ENCODE data around the gene NXPH4.
A peak's percentile ranks its signal among the peaks of the same experiment; 100 is the strongest.

NXPH4 gene

DNA sequence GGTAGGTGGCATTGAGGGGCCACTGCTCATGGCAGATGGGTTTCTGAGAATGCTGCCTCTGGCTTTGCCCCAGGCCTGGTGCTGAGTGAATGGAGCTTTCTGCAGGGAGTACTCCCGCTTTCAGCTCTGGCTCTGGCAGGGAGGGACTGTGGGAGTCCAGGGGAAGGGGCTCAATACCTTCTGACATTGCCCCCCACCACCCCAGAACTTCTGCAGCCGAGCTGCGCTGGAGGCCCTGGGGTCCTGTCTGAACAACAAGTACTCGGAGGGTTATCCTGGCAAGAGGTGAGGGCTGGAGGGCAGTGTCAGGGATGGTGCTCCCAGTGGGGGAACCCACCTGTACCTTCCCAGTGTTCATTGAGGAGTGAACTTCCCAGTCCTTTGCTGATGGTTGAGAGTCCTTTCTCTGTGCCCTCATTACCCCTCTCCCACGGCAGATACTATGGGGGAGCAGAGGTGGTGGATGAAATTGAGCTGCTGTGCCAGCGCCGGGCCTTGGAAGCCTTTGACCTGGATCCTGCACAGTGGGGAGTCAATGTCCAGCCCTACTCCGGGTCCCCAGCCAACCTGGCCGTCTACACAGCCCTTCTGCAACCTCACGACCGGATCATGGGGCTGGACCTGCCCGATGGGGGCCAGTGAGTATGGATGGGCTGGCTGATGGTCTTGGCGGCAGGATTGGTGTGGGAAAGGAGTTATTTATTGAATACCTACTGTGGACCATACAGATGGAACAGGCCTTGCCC is 14.9 kb downstream of the NXPH4 start:
- DNase-seq (ENCODE audit: low read depth in 2 of 2): no peak

DNA sequence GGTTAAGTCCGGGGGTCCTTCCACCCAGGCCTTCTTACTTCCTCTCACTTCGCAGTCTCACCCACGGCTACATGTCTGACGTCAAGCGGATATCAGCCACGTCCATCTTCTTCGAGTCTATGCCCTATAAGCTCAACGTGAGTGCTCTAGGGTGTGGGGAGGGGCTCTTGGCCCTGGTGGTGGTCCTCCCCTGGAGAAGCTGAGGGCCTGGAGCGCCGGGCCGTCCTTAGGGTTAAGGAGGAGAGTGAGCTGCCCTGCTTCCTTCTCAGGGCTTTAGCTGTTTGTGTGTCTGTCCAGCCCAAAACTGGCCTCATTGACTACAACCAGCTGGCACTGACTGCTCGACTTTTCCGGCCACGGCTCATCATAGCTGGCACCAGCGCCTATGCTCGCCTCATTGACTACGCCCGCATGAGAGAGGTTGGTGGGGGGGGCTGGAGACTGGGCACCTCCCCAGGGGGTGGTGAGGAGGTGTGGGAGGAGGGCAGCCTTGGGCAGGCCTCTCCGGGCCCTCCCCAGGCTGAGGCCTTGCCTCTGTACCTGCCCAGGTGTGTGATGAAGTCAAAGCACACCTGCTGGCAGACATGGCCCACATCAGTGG is 15.7 kb downstream of the NXPH4 start:
- no peak for DNase-seq (ENCODE audit: low read depth in 2 of 2)

DNA sequence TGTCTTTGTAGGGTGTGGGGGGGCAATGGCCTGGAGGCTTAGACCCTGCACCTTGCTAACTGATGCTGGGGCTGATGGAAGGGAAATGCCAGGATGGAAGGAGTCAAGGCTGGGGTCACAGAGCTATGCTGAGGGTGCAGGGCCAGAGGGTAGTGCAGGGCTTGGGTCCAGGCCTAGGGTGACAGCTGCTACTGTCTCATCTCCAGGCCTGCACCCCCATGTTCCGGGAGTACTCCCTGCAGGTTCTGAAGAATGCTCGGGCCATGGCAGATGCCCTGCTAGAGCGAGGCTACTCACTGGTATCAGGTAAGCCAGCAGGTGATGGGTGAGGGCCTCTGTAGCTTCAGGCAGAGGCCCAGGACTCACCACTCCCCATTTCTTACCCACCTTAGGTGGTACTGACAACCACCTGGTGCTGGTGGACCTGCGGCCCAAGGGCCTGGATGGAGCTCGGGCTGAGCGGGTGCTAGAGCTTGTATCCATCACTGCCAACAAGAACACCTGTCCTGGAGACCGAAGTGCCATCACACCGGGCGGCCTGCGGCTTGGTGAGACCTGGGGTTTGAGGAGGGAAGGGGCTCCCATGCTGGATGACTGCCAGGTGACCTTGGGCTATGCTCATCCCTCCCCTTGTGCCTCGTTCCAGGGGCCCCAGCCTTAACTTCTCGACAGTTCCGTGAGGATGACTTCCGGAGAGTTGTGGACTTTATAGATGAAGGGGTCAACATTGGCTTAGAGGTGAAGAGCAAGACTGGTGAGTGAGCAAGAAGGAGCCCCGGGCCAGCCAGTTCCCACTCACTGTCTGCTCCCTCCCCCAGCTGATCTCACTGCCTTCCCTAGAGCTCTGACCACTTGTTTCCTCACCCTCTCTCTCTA is 17.0 kb downstream of the NXPH4 start:
- no peak for DNase-seq (ENCODE audit: low read depth in 2 of 2)

DNA sequence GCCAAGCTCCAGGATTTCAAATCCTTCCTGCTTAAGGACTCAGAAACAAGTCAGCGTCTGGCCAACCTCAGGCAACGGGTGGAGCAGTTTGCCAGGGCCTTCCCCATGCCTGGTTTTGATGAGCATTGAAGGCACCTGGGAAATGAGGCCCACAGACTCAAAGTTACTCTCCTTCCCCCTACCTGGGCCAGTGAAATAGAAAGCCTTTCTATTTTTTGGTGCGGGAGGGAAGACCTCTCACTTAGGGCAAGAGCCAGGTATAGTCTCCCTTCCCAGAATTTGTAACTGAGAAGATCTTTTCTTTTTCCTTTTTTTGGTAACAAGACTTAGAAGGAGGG is 17.6 kb downstream of the NXPH4 start:
- DNase-seq (ENCODE audit: low read depth in 2 of 2): no peak

DNA sequence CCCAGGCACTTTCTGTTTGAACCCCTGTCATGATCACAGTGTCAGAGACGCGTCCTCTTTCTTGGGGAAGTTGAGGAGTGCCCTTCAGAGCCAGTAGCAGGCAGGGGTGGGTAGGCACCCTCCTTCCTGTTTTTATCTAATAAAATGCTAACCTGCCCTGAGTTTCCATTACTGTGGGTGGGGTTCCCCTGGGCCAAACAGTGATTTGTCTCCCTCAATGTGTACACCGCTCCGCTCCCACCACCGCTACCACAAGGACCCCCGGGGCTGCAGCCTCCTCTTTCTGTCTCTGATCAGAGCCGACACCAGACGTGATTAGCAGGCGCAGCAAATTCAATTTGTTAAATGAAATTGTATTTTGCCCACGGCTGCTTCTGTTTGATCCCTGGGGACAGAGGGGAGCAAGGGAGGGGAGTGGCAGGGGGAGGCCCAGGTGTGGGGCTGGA is 18.0 kb downstream of the NXPH4 start:
- DNase-seq (ENCODE audit: low read depth in 2 of 2): no peak

DNA sequence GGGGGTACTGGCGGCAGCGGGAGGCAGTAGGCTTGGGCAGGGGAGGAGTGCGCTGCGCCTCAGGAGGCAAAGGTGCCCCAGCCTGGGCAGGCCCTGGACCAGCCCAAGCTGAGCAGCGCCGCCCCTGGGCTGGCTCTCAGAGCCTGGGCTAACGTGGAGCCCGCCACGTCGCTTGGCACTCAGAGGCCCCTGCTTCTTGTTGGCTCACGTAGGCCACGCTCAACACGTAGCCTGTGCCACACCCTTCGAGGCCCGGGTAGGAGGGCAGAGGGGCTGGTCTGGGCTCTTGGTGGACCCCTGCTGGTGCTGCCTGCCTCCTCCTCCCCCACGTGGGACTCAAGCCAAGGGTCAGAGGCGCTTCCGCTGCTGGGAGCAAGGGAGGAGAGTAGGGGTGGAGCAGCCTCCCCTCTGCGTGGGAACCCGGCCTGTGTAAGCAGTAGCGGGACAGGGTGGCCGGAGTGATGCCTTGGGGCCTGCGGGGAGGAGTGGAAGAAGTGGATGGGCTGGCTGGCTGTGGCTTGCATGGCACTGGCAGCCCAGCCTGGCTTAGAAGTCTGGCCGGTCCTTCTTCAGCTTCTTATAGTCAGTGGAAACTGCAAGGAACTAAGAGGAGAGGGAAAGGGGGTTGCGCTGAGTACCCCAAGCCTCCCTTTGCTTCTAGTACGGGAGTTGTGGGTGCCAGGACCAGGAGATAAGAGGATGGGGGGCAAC is 18.6 kb downstream of the NXPH4 start:
- no peak for DNase-seq (ENCODE audit: low read depth in 2 of 2)

DNA sequence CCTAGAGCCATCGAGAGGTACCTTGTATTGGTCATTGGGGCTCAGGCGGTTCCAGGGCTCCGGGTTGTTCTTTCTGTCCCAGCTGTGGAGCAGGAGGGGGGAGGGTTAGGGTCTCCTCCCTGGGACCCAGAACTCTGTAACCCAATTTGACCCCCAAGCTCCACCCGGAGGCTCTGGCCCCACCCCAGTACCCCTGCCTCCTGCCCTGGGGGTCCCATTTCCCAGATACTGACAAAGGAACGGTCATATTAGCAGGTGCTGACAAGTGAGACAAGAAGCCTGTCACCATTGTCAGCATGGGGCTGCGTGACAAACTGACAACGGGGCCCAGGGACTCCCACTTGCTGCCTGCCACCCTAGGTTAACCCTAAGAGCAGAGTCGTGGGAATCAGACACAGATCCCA is 19.1 kb downstream of the NXPH4 start:
- DNase-seq (ENCODE audit: low read depth in 2 of 2): no peak

DNA sequence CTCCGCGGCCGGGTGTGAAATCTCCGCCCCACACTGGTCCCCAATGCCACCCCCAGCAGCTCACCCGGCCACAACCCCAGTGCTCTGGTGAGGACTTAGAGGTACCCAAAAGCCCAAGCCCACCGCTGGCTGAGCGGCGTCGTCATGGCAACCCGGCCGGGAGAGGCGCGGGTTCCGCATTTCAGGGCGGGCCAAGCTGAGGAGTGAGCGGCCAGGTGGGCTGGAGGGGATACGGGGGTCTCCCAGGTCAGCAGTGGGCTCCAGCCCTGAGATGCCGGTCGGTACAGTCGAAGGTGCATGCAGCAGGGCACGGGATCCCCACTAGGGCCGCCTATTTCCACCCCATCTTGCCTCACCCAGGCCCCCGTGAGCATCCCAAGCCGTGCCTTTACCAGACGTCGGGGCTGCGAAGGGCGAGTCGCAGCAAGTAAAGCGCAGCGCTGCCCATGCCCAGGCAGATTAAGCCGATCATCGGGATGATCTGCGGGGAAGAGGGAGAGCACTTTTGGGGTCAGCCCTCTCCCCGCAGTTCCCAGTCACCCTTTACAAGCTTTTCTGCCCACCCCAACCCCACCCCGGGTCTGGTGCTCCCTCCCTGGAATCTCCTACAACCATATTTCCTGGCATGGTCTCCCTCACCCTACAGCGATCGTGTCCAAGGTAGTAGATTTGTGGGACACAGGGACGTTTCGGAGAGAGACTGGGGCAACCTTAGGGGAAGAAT is 19.8 kb downstream of the NXPH4 start:
- no peak for DNase-seq (ENCODE audit: low read depth in 2 of 2)

DNA sequence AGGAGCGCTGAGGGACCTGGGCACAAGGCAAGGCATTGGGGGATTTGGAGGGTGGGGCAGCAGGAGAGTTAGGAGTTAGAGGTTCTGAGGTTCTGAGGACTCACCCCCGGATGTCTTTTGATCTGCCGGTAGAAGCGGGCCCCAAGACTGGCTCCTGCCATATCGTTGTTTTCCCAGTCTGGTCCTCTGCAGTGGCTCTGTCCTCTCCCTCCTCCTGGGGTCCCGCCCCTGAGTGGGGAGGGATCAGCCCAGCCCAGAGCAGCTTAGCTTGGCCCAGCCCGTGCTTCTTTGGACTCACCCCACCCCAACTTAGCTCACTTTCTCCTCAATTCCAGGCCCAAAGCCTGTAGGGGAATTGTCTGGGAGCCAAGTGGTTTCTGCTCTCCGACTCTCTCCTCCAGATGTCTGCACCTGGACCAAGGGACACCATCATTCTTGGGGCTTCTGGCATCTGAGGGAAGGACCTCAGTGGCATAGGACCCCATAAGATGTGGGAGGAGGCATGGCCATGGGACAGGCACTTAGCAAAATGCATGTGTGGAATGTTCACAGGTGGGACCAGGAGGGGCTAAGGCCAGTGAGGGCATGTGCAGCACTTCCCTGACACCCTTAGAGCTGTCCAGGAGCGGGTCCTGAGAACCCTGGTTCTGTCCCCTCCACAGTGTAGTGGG is 20.5 kb downstream of the NXPH4 start:
- no peak for DNase-seq (ENCODE audit: low read depth in 2 of 2)

DNA sequence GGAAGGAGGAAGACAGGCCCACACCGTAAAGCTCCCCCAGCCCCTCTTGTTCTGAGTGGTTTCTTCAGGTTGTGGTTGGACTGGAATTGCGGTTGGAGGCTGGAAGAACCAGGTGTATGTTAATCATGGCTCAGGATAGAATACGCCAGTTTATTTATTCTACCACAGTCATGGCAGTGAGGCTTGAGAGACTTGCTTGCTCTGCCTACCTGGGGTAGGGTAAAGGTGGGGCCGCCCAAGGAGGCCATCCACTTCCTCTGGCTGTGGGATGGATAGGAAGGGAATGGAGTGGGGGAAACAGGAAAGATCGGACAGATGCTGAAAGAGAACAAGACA is 21.0 kb downstream of the NXPH4 start:
- DNase-seq (ENCODE audit: low read depth in 2 of 2): no peak

DNA sequence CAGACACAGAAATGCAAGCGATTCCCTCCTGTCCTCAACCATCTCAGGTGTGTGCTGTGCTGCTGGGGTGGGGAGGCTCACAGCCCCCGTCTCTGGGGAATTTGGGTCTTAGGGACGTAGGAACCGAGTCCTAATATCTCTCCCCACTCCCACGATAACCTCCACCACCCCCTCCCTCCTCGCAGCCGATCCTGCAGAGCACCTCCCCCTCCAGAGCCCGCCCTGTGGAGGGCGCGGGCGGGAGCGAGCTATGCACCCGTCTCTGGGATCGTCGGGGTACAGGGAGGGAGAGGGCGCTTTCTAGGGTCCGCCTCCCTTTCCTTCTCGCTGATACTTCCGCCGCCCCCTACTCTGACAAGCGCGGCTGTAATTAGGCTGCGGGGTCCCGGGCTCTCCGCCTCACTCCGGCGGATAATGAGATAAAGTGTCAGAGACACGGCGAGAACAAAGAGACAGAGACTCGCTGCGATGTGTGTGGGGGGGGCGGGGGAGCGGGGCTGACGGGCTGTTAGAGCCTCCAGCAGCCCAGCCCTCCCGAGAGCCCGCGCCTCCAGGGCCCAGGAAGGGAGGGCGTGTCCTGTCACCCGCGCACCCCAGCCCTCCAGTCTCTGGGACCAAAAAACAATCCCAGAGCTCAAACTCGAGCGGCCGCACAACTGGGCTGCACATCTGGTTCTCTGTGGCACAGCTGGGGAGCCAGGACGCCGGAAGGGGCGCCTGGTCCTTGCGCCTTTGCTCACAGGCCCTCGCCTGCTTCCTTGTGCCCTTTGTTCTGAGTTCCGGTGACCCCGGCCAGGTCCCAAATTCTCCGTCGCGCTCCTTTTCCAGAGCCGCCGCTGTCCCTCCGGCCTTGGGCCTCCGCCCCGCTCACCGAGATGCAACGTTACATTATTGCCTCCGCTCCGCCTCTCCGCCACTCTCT is 21.6 kb downstream of the NXPH4 start:
- DNase-seq (ENCODE audit: low read depth in 2 of 2): no peak

DNA sequence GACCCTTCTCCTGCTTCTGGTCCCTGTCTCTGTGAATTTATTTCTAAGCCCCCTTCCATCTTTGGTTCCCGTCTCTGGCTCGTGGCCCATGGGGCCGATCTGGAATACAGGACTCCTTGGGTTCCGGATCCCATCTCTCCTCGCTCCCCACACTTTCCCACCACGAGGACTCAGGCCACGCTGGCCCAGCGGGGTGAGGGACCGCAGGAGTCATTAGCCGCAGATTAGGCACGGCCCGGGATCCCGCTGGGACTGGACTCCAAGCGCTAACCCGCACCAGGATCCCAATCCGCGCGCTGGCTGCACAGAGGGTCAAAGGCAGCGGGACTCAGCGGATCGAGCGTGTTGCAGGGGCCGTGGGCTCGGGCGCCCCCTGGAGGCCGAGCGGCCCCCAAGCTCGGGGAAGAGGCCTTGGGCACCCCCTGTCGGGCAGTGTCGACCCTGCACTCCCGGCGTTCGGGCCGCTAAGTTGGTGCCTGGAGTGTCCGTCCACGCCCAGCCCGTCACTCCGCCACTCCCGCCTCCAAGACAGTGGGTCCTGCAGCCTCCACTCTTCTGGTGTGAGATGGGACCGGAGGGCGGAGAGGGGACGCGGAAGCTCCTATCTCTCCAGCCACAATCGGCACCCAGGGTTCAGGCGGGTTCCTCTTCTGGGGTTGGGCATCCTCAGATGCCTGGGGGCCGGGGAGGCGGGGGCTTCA is 22.4 kb downstream of the NXPH4 start:
- DNase-seq (ENCODE audit: low read depth in 2 of 2): peak; percentile 66 to 88

DNA sequence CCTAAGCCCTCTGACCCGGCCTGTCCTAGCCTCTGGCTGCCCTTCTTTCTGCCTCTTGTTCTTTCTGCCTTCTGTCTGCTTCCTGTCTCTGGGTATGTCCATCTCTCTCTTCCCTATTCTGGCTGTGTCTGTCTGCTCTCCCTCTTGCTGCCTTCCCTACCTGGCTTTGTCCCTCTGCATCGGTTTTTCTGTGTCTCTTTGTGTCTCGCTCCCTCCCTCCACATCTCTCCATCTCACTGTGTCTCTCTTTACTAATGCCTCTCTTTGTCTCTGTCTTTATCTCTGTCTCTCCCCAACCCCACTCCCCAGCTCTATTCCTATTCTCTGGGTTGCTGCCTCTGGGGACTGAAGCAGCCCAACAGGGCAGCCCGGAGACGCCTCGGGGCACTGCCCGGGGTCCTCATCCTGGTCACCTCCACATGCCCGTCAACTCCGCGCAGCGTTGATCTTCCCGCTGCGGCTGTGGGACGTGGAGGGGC is 23.0 kb downstream of the NXPH4 start:
- DNase-seq (ENCODE audit: low read depth in 2 of 2): no peak

DNA sequence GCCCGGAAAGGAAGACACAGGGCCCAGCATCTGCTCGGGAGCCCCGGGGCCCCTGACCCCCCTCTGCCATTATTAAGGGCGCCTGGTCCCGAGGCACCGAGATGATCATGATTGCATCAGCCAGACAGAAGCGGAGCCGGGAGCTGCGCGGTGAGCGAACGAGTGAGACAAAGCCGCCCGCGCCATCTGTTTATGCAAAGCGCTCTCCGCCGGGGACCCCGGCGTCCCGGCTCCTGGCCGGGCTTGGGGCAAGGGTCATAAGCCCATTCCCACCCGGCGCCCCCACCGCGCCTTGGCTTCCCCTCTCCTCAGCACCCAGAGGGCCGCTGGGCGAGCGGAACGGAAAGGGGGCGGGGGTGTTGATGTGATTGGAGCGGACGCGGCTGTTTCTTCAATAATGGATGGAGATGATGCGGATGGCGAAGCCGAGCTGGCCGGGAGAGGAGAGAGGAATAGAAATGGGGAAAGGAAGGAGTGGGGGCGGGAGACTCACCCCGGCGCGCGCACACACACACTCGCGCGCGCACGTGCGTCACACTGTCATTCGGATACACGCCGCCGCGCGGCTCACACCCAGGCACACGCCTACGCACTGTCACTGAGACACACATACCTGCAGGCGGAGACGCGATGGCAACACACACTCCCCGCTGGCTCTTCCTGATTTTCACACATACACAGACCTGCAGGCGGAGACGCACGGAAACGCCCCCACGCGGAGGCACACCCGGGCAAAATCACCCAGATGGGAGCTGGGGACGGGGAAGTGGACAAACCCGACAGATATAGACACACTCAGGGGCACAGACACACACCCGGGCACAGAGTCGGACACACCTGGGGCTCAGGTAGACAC is 23.7 kb downstream of the NXPH4 start:
- DNase-seq (ENCODE audit: low read depth in 2 of 2): peak in 1 of 2 experiments; percentile 65

DNA sequence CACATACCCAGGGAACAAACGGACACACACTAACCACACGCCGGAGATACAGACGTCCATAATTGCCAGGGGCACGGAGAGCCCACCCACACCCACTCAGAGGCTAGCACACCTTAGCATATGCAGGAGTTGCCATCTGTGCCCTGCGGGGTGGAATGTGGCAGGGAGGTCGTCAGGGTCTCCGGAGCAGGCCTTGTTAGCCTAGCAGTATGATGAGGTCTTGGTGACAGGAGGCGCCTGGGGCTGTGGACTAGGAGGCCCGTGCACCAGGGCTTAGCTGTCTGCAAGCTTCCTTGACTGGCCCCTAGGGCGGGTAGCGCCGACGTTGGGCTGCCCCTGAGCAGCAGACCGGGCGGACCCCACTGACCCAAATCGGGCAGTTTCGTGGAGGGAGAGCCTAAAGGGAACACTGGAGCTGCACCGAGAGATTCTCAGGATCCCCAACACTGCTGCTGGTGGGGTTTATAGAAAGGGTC is 24.4 kb downstream of the NXPH4 start:
- no peak for DNase-seq (ENCODE audit: low read depth in 2 of 2)

DNA sequence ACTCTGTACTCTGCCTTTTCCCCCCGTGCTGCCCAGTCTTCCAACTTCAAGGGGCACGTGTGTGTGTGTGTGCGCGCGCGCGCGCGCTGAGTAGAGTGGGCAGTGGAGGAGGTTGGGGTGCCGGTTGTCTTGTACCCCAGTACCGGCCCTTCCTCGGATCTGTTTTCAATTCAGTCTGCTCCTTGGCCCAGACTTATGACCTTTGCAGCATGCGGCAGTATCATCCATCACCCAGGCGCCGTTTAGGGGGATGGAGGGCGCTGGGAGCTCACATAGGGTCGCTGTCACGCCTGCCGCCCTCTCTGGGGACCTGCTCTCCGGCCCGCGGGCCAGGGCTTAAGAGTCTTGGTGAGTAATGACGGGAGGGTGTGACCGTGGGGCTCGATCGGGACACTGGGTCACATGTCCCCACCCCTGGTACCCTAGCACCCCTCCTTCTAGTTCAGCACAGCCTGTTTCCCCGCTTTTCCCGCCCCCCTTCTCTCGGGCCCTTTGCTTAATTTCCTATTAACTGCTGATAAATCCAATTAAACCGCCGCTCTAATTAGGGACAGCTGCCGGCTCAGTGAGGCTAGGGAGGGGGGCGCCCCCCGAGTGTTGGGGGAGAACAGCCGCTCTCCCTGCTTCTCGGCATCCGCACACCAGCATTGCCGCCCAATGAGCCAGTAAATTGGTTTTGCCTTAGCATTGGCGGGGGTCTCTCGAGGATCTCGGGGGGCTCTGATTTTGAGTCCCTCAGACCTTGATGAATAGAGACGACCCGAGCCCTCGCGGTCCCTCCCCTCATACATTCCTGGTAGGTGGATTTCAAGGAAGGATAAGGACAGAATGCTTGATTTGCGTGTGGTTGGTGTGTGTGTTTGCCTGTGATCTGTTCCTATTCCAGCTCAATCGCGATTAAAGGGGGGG is 25.1 kb downstream of the NXPH4 start:
- no peak for DNase-seq (ENCODE audit: low read depth in 2 of 2)

DNA sequence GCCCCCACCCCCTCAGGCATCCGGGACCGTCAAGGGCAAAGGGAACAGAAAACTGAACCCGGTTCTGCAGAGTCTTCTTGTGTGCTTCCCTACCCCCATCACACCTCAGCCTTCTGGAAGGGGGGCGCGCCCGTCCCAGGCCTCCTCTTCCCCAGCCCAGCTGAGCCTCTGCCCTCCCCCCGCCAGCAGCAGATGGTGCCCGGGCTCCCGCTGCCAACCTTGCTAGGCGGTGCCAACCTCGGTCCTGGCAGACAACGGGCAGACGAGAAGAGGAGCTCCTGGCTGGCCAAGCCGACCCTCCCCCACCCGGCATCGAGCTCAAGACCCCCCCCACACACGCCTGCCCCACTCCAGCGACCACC is 25.7 kb downstream of the NXPH4 start:
- no peak for DNase-seq (ENCODE audit: low read depth in 2 of 2)
